Measurements from ENCODE around the gene SUSD4. TPM values are rescaled to one million over a fixed set of nuclear protein-coding genes. Genes with fewer than 3 reads are reported as not detected.

SUSD4 gene
- total and polyA plus RNA-seq, 3 donors from 2014 or later, result 13.9 to 17.7 (median 13.9) TPM

DNA sequence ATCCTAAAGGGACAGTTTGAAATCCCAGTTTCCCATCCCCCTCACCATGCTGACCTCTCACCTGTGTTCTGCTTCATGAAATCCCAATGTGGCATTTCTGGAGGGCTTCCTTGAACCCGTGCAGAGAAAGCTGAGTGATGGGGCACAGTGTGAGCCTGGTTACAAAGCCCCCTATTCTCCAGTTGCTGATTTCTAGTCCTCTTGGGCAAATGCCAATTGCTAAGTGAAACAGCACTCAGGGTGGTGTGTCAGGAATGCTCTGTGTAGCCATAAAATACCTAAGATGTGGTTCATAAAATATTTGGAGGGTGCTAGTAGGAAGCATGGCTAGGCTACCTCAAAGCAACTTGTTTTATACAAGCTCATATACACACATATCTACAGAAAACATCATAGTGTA is 32.0 kb downstream of the SUSD4 start:
- 54 to 57% methylated on average over 1 of the region's 1 CpG for WGBS, 2 donors
- Histone ChIP-seq H3K4me3 (no peak overlapping the region), H3K27me3 (no peaks in the 10 kb centered on the region), H3K27ac (no peak overlapping the region), H3K36me3 (ENCODE audit: low read depth, missing control alignments) (no peaks in the 10 kb centered on the region), H3K4me1 (peaks cover 10% of the 10 kb centered on the region), H3K9me3 (no peaks in the 10 kb centered on the region)
- no peak for DNase-seq
- intact Hi-C loops (cut with DNase I; ENCODE audit: low total_unique reads), result no loop called here
- no peak for TF ChIP-seq POLR2A (IDR thresholded peaks at IDR 0.05)
- TF ChIP-seq, protein P1, sequence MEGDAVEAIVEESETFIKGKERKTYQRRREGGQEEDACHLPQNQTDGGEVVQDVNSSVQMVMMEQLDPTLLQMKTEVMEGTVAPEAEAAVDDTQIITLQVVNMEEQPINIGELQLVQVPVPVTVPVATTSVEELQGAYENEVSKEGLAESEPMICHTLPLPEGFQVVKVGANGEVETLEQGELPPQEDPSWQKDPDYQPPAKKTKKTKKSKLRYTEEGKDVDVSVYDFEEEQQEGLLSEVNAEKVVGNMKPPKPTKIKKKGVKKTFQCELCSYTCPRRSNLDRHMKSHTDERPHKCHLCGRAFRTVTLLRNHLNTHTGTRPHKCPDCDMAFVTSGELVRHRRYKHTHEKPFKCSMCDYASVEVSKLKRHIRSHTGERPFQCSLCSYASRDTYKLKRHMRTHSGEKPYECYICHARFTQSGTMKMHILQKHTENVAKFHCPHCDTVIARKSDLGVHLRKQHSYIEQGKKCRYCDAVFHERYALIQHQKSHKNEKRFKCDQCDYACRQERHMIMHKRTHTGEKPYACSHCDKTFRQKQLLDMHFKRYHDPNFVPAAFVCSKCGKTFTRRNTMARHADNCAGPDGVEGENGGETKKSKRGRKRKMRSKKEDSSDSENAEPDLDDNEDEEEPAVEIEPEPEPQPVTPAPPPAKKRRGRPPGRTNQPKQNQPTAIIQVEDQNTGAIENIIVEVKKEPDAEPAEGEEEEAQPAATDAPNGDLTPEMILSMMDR (IDR thresholded peaks at IDR 0.05), result no peak

DNA sequence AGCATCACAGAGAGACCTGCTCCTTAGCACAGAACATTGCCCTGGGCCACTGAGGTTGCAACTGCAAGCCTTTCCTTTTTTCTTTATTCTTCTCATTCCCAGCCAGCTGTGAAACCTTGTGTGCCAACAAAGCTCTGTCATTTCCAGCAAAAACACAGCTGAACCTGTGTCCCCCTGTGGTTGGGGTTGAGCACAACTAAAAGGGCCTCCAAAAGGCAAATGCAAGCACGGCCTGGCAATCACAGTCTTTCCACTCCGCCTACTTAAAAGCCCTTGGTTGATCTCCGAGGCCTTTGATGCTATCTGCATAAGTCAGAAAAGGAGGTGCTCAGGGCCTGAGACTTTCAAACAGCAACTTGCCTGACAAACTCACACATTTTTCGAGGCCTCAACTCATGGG is 32.7 kb downstream of the SUSD4 start:
- Histone ChIP-seq H3K9me3 (no peaks in the 10 kb centered on the region), H3K4me3 (no peak overlapping the region), H3K27me3 (no peaks in the 10 kb centered on the region), H3K4me1 (peaks cover 10% of the 10 kb centered on the region), H3K27ac (no peak overlapping the region), H3K36me3 (ENCODE audit: low read depth, missing control alignments) (no peaks in the 10 kb centered on the region)
- 60 to 66% methylated on average over 4 of the region's 4 CpGs for WGBS, 2 donors
- intact Hi-C loops (cut with DNase I; ENCODE audit: low total_unique reads), result no loop called here
- TF ChIP-seq, protein P1 (IDR thresholded peaks at IDR 0.05), result no peak
- TF ChIP-seq POLR2A (IDR thresholded peaks at IDR 0.05), result no peak
- no peak for DNase-seq

DNA sequence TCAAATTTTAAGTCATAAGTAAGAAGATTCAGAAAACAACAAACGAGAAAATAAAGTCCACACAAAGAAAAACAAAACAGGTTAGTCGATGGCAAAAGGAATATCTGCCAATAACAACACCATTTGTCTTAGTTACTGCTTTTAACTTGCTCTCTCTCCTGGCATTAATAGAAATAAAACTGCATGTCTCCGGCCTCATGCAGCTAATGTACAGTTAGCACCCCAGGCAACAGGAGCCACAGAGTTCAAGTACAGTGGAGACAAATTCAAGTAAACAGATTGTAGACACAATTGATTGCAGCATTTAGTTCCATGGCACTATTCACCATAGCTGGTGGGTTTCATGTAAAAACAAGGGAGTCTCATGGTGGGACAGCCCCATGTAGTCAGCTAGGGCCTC is 33.5 kb downstream of the SUSD4 start:
- DNase-seq, result no peak
- Histone ChIP-seq H3K27me3 (no peaks in the 10 kb centered on the region), H3K27ac (no peak overlapping the region), H3K9me3 (no peaks in the 10 kb centered on the region), H3K36me3 (ENCODE audit: low read depth, missing control alignments) (no peaks in the 10 kb centered on the region), H3K4me1 (peaks cover 10% of the 10 kb centered on the region), H3K4me3 (no peak overlapping the region)
- intact Hi-C loops (cut with DNase I; ENCODE audit: low total_unique reads), result no loop called here
- WGBS, 2 donors, result 49 to 62% methylated on average over 3 of the region's 3 CpGs
- TF ChIP-seq, protein P1 (IDR thresholded peaks at IDR 0.05), result no peak
- TF ChIP-seq POLR2A (IDR thresholded peaks at IDR 0.05), result no peak

DNA sequence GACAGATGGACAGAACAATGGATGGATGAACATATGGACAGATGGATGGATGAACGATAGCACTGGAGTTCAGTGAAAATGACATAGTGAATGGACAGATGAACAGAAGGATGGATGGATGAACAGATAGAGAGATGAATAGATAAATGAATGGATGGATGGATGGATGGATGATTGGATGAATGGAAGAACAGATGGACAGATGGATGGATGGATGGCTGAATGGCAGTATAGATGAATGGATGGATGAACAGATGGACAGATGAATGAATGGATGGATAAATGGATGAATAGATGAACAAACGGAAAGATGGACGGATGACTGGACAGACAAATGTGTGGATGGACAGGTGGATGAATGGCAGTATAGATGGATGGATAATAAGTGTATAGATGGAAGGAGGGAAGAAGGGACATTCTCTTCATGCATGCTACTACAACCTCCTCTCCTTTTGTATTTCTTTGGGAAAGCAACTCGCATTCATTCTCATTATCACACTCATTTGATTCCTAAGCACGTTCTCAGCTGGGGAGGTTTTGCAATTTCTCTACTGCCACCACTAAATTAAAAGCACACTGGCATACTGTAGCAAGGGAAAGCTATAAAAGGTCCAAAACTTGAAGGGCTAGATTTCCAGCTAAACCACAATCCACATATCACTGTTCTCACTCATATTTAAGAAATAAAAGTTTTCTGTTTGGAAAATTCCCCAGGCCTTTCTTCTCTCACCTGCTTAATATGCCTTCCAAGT is 34.1 kb downstream of the SUSD4 start:
- peaks cover 10% of the 10 kb centered on the region for H3K4me1 ChIP-seq
- no peaks in the 10 kb centered on the region for H3K36me3 ChIP-seq (ENCODE audit: low read depth, missing control alignments)
- DNase-seq, result no peak
- H3K27ac ChIP-seq, result no peak overlapping the region
- intact Hi-C loops (cut with DNase I; ENCODE audit: low total_unique reads), result no loop called here
- H3K4me3 ChIP-seq, result no peak overlapping the region
- no peaks in the 10 kb centered on the region for H3K27me3 ChIP-seq
- no peak for TF ChIP-seq POLR2A (IDR thresholded peaks at IDR 0.05)
- TF ChIP-seq, protein P1 (IDR thresholded peaks at IDR 0.05), result no peak
- H3K9me3 ChIP-seq, result no peaks in the 10 kb centered on the region
- 90 to 95% methylated on average over 5 of the region's 5 CpGs for WGBS, 2 donors

DNA sequence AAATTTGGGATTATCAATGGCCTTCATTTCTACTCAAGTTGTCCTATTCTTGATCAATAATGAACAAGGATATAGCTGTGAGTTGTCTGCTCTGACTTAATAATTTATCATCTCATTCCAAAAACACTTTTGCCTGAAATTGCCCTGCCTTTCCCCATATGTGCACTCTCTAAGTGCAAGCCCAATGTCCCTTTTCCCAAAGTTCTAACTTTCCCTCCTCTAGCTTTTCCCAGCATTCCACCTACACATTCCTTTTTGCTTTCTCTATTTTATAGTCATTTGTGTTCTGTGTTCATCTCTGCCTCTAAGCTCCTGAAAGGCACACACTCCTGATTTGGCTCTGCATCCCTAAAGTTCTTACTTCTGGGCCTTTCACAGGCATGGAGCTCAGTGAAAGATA is 34.7 kb downstream of the SUSD4 start:
- TF ChIP-seq POLR2A (IDR thresholded peaks at IDR 0.05), result no peak
- TF ChIP-seq, protein P1 (IDR thresholded peaks at IDR 0.05), result no peak

More for the DNA sequence above, 34.7 kb downstream of the SUSD4 start:
- Histone ChIP-seq H3K27ac (no peak overlapping the region), H3K4me1 (peaks cover 10% of the 10 kb centered on the region), H3K27me3 (no peaks in the 10 kb centered on the region), H3K36me3 (ENCODE audit: low read depth, missing control alignments) (no peaks in the 10 kb centered on the region), H3K4me3 (no peak overlapping the region), H3K9me3 (no peaks in the 10 kb centered on the region)
- intact Hi-C loops (cut with DNase I; ENCODE audit: low total_unique reads), result no loop called here
- no peak for DNase-seq
